Activated CD4-positive, alpha-beta T cell treated with anti-CD3 and anti-CD28 coated beads, Interleukin-2, amount 50 U/mL, for 1 hour (primary cell): ENCODE measurements around the gene GPSM3.
"Not testable (repeated sequence)": the region's sequence is repeated elsewhere in the genome, so short reads cannot be mapped to it uniquely, and the experiment has no call there.

Experiments used
- DNase-seq: peaks from one replicate; pipeline ENCODE4 v3.0.0-alpha.2; 2020

Gene GPSM3

GRCh38 chr6:32148289-32149091 lies 44.0 kb downstream of the GPSM3 start:
- DNase-seq: peak; percentile 61

GRCh38 chr6:32147401-32148132 lies 44.9 kb downstream of the GPSM3 start:
- no peak for DNase-seq

DNA sequence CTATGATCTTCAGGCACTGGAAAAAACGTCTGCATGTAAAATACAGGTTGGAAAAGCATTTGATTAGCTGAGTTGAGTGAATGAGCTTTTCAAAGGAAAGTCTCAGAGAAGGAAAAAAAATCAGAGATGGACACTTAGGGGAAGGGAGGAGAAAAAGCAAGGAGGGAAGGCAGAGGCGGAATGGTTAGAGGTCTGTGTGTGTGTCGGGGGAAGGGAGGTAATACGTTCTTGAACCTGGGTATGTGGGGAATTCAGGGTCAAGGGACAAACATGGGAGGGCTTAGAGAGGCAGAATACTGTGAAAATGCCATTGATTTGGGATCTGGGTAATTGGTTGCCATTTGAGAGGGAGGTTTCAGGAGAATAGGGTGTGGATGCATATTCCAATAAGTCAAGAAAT lies 45.8 kb downstream of the GPSM3 start:
- no peak for DNase-seq

DNA sequence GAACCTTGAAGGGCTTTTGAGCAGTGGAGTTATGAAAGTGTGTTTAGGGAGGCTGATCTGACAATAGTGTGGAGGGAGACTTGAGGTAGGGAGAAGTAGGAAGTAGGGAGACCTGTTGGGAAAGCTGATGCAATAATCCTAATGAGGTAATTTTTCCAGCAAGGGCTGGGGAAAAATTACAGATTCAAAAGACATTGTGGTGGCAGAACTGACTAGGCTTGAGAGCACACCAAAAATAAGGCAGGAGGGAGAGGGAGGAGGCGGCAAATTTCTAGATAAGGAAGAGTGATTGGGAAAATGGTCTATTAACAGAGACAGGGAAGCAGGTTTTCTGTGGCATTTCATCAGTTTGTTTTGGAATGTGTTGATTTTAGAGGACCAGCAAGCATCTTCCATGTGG lies 46.2 kb downstream of the GPSM3 start:
- DNase-seq: no peak

DNA sequence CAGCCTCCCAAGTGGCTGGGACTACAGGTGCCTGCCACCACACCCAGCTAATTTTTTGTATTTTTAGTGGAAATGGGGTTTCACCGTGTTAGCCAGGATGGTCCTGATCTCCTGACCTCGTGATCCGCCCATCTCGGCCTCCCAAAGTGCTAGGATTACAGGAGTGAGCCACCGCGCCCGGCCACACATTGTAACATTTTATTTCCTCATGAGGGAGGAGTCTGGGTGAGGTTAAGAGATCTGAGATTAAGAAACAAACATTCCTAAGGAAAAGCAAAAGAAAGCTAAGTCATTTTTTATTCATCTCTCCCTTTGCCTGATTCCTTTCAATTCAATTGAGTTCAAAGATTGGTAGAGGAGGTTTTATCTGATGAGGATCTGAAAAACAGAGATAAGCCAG lies 48.2 kb downstream of the GPSM3 start:
- DNase-seq: not testable (repeated sequence)
